HG03039 (cell line): ENCODE measurements around the gene ZBTB1.
A peak's percentile ranks its signal among the peaks of the same experiment; 100 is the strongest.
"Not testable (repeated sequence)": the region's sequence is repeated elsewhere in the genome, so short reads cannot be mapped to it uniquely, and the experiment has no call there.

Experiments used
- ATAC-seq: cut with Tn5 transposase; IDR thresholded peaks from one replicate; pipeline ENCODE4 v1.9.1; 2021; ENCODE audit warnings: mild to moderate bottlenecking, moderate library complexity; ENCODE audit not compliant: unreplicated experiment

ZBTB1 gene

DNA sequence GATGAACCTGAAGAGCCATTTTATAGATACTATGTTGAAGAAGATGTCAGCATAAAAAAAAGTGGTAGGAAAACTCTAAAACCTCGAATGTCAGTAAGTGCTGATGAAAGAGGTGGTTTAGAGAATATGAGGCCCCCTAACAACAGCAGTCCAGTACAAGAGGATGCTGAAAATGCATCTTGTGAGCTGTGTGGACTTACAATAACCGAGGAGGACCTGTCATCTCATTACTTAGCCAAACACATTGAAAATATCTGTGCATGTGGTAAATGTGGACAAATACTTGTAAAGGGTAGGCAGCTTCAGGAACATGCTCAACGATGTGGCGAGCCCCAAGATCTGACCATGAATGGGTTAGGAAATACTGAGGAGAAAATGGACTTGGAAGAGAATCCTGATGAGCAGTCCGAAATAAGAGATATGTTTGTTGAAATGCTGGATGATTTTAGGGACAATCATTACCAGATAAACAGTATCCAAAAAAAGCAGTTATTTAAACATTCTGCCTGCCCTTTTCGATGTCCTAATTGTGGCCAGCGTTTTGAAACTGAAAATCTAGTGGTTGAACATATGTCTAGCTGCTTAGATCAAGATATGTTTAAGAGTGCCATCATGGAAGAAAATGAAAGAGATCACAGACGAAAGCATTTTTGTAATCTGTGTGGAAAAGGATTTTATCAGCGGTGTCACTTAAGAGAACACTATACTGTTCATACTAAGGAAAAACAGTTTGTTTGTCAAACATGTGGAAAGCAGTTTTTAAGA lies 18.2 kb downstream of the ZBTB1 start:
- no peak for ATAC-seq

DNA sequence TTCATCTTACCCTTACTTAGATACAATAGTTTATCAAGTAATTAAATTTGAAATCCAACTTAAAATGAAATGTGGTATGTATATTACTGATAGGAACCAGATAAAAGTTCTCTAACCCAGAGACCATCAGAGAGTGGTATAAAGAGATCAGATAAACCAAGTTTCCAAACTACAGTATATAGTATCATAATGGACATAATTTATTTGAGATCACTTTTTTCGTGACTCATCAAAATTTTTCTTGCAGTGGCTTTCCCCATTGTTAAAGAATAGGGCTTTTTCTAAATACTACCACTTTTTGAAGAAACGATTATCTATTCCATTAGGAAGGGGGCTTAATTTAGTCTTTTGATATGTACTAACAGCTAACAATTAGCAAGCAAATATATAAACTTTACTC lies 20.8 kb downstream of the ZBTB1 start:
- ATAC-seq, result no peak

DNA sequence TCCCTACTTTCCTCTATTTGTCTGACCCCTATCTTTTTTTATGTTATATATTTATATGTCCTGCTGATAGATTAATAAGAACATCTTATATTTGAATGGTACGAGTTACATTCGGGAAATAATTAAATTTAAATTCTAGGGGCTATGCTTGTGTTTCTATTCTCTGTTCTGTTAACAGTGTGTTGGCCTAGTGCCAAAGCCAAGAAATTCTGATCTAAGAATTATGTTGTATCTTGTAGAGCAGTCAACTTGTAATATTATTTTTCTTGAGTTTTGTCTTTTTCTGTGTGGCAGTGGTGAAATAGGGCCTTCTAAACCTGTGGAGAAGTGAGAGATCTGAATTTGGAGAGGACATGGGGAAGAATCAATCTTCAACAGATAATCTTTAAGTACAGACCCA lies 27.0 kb downstream of the ZBTB1 start:
- ATAC-seq, result no peak

DNA sequence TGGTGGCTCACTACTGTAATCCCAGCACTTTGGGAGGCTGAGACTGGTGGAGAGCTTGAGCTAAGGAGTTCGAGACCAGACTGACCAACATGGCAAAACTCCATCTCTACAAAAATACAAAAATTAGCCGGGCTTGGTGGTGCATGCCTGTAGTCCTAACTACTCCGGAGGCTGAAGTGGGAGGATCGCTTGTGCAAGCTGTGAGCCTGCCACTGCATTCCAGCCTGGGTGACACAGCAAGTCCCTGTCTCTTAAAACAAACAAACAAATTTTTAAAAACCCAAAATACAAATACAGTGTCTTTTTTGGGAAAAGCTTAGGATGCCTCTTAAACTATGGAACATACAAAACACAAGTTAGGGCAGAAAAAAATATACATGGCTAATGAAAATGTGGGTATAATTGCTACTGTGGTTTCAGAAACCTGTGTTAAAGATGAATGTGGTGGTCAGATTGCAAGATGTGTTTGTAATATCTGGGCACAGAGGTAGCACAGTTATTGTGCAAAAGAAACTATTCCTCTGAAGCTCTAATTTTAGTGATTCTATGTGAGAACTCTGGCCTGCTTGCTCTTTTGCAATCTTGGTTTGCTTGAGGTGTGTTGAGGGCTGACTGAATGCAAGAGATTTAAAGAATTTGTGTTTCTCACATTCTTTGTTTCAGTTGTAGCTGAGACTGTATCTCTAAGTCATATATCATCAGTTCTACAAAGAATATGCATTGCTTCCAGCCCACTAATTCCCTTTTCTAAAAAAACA lies 32.1 kb downstream of the ZBTB1 start:
- ATAC-seq, result no peak

DNA sequence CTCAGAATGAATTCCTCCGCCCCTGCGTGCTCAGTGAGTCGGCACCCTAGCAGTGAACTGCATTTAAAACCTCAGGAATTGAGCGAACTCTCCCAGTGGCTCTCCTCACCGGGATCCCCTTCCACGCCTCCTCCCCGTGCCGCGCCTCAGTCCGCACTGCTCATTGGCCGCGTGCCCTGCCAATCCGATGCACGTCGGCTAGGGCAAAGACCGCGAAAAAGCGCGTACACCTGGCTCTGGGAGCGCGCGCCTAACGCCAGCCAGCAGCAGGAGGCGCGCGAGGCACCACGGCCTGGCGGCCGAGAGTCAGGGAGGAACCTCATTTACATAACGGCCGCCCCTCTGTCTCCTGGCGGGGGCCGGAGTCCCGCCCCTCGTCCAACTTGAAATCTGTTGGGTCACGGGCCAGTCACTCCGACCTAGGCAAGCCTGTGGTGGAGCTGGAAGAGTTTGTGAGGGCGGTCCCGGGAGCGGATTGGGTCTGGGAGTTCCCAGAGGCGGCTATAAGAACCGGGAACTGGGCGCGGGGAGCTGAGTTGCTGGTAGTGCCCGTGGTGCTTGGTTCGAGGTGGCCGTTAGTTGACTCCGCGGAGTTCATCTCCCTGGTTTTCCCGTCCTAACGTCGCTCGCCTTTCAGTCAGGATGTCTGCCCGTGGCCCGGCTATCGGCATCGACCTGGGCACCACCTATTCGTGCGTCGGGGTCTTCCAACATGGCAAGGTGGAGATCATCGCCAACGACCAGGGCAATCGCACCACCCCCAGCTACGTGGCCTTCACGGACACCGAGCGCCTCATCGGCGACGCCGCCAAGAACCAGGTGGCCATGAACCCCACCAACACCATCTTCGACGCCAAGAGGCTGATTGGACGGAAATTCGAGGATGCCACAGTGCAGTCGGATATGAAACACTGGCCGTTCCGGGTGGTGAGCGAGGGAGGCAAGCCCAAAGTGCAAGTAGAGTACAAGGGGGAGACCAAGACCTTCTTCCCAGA lies 35.9 kb downstream of the ZBTB1 start, which contains the start of gene HSPA2:
Gene HSPA2, plus strand, starts transcription at position 534 of the 995 bp plus-strand sequence. Its CDS starts 109 bp downstream, at position 643.
- peak; percentile 96 for ATAC-seq

DNA sequence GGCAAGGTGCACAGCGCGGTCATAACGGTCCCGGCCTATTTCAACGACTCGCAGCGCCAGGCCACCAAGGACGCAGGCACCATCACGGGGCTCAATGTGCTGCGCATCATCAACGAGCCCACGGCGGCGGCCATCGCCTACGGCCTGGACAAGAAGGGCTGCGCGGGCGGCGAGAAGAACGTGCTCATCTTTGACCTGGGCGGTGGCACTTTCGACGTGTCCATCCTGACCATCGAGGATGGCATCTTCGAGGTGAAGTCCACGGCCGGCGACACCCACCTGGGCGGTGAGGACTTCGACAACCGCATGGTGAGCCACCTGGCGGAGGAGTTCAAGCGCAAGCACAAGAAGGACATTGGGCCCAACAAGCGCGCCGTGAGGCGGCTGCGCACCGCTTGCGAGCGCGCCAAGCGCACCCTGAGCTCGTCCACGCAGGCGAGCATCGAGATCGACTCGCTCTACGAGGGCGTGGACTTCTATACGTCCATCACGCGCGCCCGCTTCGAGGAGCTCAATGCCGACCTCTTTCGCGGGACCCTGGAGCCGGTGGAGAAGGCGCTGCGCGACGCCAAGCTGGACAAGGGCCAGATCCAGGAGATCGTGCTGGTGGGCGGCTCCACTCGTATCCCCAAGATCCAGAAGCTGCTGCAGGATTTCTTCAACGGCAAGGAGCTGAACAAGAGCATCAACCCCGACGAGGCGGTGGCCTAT lies 36.8 kb downstream of the ZBTB1 start:
- ATAC-seq, result no peak

DNA sequence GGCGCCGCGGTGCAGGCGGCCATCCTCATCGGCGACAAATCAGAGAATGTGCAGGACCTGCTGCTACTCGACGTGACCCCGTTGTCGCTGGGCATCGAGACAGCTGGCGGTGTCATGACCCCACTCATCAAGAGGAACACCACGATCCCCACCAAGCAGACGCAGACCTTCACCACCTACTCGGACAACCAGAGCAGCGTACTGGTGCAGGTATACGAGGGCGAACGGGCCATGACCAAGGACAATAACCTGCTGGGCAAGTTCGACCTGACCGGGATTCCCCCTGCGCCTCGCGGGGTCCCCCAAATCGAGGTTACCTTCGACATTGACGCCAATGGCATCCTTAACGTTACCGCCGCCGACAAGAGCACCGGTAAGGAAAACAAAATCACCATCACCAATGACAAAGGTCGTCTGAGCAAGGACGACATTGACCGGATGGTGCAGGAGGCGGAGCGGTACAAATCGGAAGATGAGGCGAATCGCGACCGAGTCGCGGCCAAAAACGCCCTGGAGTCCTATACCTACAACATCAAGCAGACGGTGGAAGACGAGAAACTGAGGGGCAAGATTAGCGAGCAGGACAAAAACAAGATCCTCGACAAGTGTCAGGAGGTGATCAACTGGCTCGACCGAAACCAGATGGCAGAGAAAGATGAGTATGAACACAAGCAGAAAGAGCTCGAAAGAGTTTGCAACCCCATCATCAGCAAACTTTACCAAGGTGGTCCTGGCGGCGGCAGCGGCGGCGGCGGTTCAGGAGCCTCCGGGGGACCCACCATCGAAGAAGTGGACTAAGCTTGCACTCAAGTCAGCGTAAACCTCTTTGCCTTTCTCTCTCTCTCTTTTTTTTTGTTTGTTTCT lies 37.6 kb downstream of the ZBTB1 start:
- no peak for ATAC-seq

DNA sequence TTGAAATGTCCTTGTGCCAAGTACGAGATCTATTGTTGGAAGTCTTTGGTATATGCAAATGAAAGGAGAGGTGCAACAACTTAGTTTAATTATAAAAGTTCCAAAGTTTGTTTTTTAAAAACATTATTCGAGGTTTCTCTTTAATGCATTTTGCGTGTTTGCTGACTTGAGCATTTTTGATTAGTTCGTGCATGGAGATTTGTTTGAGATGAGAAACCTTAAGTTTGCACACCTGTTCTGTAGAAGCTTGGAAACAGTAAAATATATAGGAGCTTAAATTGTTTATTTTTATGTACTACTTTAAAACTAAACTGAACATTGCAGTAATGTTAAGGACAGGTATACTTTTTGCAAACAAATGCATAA lies 38.2 kb downstream of the ZBTB1 start:
- no peak for ATAC-seq

DNA sequence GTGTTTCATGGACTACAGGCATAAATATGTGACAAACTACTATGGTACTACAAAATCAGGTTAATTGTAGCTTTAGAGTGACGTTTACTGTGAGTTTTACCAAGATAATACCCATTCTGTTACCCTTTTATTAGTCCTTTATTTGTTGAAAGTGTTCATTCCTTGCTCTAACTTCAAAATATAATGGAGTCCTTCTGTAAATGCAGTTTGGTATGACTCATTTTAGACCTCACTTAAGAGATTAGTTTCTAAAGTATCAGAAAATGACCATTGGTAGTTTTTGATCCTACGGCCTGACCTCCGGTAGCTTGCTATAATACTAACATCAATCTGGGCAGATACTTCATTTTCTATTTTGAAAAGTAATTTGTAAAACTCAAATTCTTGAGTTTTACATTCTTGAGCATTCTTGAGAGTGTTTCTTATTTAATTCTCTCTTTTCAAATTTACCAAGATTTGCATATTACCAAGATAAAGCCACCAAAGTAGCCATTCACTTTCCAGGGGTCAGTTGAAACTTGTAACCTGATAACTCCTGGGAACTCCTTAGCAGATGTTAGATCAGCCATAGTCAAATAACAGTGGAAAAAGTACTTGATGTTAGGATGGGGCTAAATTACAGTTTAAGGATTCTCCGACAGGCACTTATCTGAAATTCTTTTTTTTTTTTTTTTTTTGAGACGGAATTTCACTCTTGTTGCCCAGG lies 40.2 kb downstream of the ZBTB1 start:
- ATAC-seq, result no peak

DNA sequence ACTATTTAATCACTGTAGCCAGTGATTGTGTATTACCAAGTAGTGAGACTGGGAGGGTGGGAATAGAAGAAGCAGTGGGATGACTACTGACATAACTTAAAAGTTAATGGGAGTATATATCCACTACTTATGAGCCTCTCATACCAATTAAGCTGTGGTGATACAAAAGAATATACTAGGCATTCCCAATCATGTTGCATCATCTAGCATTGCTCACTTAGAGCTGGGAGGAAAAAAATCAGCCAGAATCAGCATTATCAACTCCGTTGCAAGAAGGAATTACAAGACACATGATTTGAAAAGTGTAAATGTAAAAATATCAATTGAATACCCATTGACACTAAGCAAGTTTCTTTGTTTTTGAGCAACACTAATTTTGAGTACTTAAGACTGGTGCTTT lies 44.4 kb downstream of the ZBTB1 start:
- ATAC-seq, result no peak

DNA sequence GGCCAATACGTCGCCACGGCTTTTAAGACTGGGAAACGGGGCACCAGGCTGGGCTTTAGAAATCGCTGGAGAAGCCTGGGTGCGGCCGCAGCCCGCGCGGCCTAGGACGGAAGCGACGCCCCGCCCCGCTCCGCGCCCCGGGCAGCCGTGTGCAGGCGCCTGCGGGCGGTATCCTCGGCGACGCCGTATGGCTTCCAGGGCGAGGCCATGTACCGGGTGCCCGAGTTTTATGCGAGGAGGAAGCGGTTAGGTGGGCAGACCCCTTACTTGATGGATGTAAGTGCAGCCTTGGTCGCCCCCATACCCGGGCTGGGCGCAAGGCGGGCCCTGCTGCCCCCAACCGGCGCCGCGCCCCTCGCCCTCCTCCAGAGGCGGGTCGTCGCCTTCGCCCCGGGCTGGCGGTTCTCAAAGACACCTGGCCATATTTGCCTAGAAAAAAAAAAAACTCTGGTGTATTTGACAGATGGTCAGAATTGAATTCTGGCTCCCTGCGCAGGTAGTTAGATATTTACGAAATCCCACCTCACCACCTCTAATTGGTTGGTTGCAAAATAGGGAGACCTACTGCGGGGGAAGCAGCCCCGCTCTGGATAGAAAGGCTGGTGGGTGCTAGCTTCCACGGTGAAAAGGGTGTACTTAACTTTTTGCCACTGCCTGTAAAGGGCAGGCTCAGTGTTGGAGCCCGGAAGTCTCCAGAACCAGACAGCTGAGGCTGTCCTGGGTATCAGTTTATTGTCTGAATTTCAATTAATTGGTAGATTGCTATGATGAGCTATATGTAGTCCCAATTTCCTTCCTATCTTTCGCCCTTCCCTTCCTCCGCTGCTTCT lies 45.4 kb downstream of the ZBTB1 start, which contains the start of gene PPP1R36:
Gene PPP1R36, plus strand, starts transcription at position 171 of the 830 bp plus-strand sequence. Its CDS starts 37 bp downstream, at position 208.
- ATAC-seq, result no peak

DNA sequence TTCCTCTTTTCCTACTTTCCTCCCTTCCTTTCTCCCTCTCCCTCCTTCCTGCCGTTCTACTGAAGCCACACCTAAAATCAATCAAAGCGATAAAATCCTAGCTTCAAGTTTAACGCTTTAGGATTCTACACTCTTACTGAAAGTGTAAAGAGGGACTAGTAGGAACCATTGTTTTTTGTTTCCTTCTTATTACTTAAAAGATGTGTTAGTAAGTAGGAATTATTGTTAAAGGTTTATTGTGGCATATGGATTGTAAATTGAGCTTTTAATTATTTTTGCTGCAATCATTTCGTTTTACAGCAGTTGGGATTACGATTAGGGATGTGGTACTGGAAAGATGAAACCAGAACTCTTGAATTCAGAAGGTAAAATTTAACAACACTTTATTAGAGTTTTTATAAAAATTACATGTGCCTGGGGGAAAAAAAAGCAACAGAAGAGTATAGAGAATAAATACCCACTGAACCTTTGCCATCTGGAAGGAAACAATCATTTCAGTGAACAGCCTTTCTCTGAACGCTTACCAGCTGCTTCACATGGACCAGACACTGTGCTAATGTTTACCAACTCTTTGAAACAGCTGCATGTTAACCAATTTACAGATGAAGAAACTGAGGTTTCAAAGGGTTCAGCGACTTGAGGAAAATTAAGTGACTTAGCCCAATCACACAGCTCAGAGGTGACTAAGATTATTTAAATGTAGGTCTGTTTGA lies 46.2 kb downstream of the ZBTB1 start:
- no peak for ATAC-seq

DNA sequence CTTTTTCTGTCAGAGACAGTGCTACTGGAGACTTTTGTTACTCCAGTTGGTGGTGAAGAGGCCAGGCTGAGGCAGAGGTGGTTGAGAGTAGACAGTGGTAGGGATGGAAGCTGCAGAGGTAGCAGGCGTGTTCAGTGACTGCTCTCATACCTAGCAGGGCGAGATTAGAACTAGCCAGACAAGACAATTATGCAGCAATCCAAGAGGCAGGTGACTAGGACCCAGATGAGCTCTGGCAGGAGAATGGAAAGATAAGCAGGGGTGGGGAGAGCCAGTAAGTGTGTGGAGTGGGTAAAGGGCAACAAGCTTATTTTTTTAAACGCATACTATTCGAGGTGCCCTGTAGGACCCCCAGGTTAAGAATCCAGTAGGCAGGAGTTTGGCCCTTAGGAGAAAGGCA lies 50.0 kb downstream of the ZBTB1 start:
- no peak for ATAC-seq

DNA sequence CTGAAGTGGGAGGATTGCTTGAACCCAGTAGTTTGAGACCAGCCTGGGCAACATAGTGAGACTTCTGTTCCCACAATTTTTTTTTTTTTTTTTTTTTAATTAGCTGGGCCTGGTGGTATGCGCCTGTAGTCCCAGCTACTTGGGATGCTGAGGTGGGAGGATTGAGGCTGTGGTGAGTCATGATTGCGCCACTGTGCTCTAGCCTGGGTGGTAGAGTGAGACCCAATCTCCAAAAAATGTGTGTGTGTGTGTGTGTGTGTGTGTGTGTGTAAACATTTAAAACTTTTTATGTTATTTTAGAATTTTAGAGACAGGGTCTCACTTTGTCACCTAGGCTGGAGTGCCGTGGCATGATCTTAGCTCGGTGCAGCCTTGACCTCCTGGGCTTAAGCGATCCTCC lies 52.0 kb downstream of the ZBTB1 start:
- ATAC-seq, result no peak

DNA sequence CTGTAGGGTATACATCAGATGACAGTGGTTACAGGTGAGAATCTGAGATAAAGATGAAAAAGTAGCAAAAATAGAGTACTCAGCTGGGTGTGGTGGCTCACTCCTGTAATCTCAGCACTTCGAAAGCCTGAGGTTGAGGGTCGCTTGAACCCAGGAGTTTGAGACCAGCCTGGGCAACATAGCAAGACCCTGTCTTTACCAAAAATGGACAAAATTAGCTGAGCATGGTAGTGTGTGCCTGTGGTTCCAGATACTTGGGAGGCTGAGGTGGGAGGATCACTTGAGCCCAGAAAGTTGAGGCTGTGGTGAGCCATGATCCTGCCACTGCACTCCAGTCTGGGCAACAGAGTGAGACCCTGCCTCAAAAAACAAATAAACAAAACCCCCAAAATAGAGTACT lies 53.6 kb downstream of the ZBTB1 start:
- ATAC-seq, result not testable (repeated sequence)

DNA sequence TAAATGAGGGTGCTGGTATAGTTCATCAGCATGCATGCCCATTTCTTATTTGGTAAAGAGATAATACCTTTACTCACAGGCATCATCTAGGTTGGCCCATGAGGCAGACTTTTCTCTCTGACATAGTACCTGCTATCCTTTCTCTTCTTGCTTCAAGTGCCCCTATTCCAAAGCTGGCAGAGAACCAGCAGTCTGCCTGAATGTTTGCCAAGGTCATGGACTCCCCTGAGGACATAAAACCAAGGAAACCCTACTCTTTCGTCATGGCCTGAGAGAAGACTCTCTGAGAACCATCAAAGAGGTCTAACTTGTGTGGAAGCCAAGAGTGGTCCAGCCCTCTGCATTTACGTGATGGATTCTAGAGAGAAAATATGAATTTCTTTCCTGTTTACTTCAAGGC lies 57.1 kb downstream of the ZBTB1 start:
- ATAC-seq, result no peak

DNA sequence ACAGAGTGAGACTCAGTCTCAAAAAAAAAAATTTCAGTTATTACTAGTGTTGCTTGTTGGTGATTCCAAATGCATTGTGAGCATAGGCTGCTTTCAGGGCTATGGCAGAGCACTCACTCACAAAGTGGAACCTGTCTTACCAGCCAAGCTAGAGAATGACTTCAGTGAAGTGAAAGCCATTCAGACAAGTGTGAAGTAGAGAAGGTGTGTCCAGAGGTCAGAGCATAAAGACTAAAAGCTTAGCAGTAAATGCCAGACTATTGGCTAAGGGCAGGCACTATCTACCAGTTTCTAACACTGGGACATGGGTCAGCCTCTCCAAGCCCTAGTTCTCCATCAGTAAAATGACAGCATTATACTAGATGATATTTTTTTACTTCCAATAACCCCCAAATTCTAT lies 57.9 kb downstream of the ZBTB1 start:
- ATAC-seq, result no peak
